GM10266 (cell line): ENCODE measurements around the gene C10orf53.

Experiments used
- DNase-seq: peaks from one replicate; pipeline ENCODE4 v3.0.0; 2012; ENCODE audit errors: extremely low spot score
- CTCF ChIP-seq: IDR thresholded peaks from 2 replicates; pipeline ENCODE4 v1.5.1; 2012; ENCODE audit warnings: mild to moderate bottlenecking, low read depth; ENCODE audit not compliant: control insufficient read depth, insufficient read depth; ENCODE audit errors: missing control alignments

The C10orf53 gene

DNA sequence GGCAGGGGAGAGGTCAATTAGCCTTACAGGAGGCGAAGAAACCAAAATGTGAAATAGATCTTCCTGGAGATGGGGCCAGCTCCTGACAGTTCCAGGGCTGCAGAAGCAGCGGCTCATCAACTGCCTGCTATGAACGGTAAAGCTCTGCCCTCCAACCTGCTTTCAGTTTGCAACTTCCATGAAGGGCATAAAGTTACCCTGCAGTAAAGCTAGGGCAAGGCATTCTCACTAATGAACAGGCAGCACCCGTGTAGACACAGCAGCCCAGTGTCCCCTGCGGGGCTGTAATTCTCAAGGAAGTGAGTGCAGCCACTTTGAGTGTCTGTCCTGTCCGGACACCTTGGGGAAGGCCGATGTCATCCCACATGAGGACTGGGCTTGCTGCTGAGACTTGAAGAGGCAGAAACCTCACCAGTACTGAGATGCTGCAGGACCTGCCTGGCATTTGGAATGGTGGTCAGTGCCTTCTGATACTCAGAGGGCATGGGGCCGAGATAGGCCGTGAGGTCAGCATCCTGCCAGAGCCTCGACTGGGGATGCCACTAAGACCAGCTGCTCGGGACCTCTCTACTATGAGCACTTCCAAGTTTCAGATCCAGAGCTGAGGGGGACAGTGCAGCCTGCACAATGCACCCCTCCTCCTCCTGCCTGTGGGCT is 26.1 kb upstream of the C10orf53 start:
- TF ChIP-seq CTCF, result no peak
- no peak for DNase-seq

DNA sequence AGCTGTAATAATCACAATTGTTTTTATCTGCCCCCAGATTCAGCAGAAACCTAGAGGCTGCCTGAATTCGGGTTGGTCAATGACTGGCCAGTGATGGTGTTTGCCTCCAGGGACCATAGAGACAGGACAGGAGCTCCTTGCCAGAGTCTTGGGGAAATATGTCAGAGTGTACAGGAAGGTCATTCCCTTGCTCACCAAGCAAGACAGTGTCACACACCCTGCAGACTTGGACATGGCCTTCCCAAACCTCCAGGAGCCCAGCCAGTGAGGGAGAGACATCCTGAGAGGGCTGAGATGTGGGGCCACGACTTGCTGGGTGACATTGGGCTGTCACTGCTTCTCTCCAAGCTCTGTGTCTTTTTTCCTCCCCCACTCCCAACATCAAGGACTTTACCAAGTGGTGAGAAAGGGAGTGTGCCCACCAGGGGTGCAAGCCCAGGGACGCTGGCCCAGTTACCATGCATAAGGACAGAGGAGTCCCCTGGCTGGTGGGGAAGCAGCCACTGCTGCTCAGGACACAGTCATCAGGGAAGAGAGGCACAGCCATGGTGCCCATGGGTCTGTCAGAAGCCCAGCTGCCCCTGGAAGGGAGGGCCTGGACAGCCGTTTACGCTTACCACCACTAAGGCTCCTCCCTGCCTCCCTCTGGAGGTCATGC is 25.3 kb upstream of the C10orf53 start:
- no peak for DNase-seq
- TF ChIP-seq CTCF, result no peak

GRCh38 chr10:49655099-49655498 is 24.4 kb upstream of the C10orf53 start:
- no peak for TF ChIP-seq CTCF
- DNase-seq, result no peak

- no peak for DNase-seq
- no peak for TF ChIP-seq CTCF
These were observed 22.5 kb upstream of the C10orf53 start for GRCh38 chr10:49656845-49657493.

GRCh38 chr10:49657606-49658005 is 21.8 kb upstream of the C10orf53 start:
- TF ChIP-seq CTCF, result no peak
- no peak for DNase-seq

- DNase-seq, result no peak
- TF ChIP-seq CTCF, result no peak
These were observed 18.2 kb upstream of the C10orf53 start for GRCh38 chr10:49661140-49661856.
